Spleen (tissue), 7 donors: ENCODE measurements around the gene NLRP1.

Experiments used
- POLR2A ChIP-seq, 3 donors: fragments of 450-650 bp; IDR thresholded peaks; one replicate each; pipeline ENCODE4 v1.5.1; 2017; ENCODE audit warnings: antibody characterized with exemption in 3 of 3, mild to moderate bottlenecking in 1 of 3
- TF ChIP-seq, protein P1 (sequence below), 11 experiments: fragments of 200-600 bp in 7 of 11; fragments of 450-650 bp in 4 of 11; sonication (generic) in 4 of 11; IDR thresholded peaks in 8 of 11; conservative IDR thresholded peaks in 3 of 11; 1 replicate in 7 of 11; 2 replicates in 4 of 11; pipeline versions ENCODE4 v1.4.0 to v1.8.0; 2016 to 2021; ENCODE audit warnings: antibody characterized with exemption in 11 of 11, inconsistent platforms in 4 of 11, mild to moderate bottlenecking in 1 of 11
- donor health status: DM: no; HTN: no; CAD: no; lungs with moderate emphysema.
- donor health status: DM: no; HTN: no; CAD: no.
- donor health status: DM: no; HTN: no; CAD: no.

- TF ChIP-seq, protein P1, sequence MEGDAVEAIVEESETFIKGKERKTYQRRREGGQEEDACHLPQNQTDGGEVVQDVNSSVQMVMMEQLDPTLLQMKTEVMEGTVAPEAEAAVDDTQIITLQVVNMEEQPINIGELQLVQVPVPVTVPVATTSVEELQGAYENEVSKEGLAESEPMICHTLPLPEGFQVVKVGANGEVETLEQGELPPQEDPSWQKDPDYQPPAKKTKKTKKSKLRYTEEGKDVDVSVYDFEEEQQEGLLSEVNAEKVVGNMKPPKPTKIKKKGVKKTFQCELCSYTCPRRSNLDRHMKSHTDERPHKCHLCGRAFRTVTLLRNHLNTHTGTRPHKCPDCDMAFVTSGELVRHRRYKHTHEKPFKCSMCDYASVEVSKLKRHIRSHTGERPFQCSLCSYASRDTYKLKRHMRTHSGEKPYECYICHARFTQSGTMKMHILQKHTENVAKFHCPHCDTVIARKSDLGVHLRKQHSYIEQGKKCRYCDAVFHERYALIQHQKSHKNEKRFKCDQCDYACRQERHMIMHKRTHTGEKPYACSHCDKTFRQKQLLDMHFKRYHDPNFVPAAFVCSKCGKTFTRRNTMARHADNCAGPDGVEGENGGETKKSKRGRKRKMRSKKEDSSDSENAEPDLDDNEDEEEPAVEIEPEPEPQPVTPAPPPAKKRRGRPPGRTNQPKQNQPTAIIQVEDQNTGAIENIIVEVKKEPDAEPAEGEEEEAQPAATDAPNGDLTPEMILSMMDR (IDR thresholded peaks at IDR 0.05 in 8 of 11, conservative IDR thresholded peaks at IDR 0.05 in 3 of 11): no peak
- TF ChIP-seq POLR2A (IDR thresholded peaks at IDR 0.05): no peak
Measured at GRCh38 chr17:5552841-5553240, 31.5 kb downstream of the NLRP1 start.
